ENCODE data around the gene EIF4H. TPM values are rescaled to one million over a fixed set of nuclear protein-coding genes. Genes with fewer than 3 reads are reported as not detected.

The EIF4H gene
- total RNA-seq, 1 experiment from 2014 or later: 365 TPM

DNA sequence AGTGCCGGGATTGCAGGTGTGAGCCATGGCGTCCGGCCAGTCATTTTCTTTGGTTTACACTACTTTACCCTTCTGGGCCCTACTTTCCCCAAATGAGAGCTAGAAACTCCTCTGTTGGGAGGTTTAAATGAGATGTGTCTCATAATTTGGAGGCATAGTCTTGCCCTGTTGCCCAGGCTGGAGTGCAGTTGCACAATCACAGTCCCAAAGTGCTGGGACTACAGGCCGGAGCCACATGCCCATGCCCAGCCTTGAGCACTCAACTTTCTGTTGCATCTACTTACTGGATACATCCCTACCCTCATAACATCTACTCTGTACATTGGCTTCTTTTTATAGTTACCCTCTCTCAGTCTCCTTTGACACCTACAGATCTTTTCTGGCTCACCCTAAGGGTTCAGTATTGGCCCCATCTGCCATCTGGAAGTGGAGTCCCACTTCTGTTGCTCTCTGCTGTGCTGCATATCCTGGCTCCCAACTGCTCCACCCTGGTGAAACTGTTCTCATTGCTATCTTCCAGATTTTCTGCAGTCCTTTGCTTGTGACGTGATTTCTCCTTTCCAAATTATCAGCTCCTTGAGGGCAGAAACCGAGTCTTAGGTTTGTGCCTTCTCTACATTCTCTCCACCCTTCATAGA lies 8.4 kb downstream of the EIF4H start:
- intact Hi-C loops (cut with micrococcal nuclease): loop anchor here (1.0 kb wide), 1 partner anchor 114 kb away; no protein-coding TSS in a partner anchor
- ChIA-PET POLR2A (interaction anchor here (1.2 to 3.0 kb wide), 2 partner anchors 8 to 103 kb away, joined by 4 to 14 read pairs; partner anchors contain the start of gene EIF4H), CTCF (interaction anchor here (0.6 to 2.3 kb wide), 8 partner anchors 8 to 219 kb away, joined by 4 to 10 read pairs (median 6); partner anchors contain the start of gene EIF4H)
- no peaks in the 10 kb centered on the region for H3K27me3 Mint-ChIP-seq (ENCODE audit: insufficient read depth, unreplicated experiment)
- peak overlapping the region; percentile 43 for H3K27ac Mint-ChIP-seq (ENCODE audit: low read depth, unreplicated experiment)
- peaks cover 68% of the 10 kb centered on the region for H3K36me3 Mint-ChIP-seq (ENCODE audit: insufficient read depth, unreplicated experiment)
- DNase-seq (ENCODE audit: unreplicated experiment): no peak
- H3K9me3 Mint-ChIP-seq (ENCODE audit: unreplicated experiment): no peaks in the 10 kb centered on the region
- no peak overlapping the region for H3K4me3 Mint-ChIP-seq (ENCODE audit: unreplicated experiment)
- no TSS peak for BruUV-seq (replicated peaks)
- peaks cover 43% of the 10 kb centered on the region for H3K4me1 Mint-ChIP-seq (ENCODE audit: insufficient read depth, unreplicated experiment)
- TF ChIP-seq, protein P1, sequence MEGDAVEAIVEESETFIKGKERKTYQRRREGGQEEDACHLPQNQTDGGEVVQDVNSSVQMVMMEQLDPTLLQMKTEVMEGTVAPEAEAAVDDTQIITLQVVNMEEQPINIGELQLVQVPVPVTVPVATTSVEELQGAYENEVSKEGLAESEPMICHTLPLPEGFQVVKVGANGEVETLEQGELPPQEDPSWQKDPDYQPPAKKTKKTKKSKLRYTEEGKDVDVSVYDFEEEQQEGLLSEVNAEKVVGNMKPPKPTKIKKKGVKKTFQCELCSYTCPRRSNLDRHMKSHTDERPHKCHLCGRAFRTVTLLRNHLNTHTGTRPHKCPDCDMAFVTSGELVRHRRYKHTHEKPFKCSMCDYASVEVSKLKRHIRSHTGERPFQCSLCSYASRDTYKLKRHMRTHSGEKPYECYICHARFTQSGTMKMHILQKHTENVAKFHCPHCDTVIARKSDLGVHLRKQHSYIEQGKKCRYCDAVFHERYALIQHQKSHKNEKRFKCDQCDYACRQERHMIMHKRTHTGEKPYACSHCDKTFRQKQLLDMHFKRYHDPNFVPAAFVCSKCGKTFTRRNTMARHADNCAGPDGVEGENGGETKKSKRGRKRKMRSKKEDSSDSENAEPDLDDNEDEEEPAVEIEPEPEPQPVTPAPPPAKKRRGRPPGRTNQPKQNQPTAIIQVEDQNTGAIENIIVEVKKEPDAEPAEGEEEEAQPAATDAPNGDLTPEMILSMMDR (IDR thresholded peaks at IDR 0.05; ENCODE audit: unreplicated experiment): no peak

DNA sequence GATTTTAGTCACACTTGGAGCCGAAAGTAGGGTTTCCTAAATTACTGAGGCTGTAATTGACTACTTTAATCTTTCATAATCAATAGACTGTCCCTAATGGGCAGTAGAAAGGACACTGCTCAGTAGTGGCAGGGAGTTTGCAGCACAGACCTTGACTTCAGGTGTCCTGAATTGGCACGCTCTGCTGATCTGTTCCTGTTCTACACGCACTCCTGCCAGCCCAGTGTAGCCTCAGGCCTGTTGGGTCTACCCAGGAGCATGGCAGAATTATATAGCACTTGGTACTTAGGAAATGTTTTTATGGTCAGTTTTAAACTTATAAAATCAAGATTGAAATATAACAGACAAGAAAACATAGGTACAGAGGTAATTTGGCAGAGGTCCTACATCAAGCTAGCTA lies 9.0 kb downstream of the EIF4H start:
- Mint-ChIP-seq H3K27ac (ENCODE audit: low read depth, unreplicated experiment) (peak overlapping the region; percentile 43), H3K9me3 (ENCODE audit: unreplicated experiment) (no peaks in the 10 kb centered on the region), H3K27me3 (ENCODE audit: insufficient read depth, unreplicated experiment) (no peaks in the 10 kb centered on the region), H3K4me3 (ENCODE audit: unreplicated experiment) (no peak overlapping the region), H3K4me1 (ENCODE audit: insufficient read depth, unreplicated experiment) (peaks cover 48% of the 10 kb centered on the region), H3K36me3 (ENCODE audit: insufficient read depth, unreplicated experiment) (peaks cover 73% of the 10 kb centered on the region)
- TF ChIP-seq, protein P1 (IDR thresholded peaks at IDR 0.05; ENCODE audit: unreplicated experiment): no peak
- BruUV-seq (replicated peaks): no TSS peak
- POLR2A ChIA-PET: interaction anchor here (0.8 to 3.0 kb wide), 3 partner anchors 9 to 104 kb away, joined by 4 to 14 read pairs (median 4); partner anchors contain the start of gene EIF4H
- DNase-seq (ENCODE audit: unreplicated experiment): peak; percentile 23
- intact Hi-C loops (cut with micrococcal nuclease): loop anchor here (1.0 kb wide), 1 partner anchor 115 kb away; no protein-coding TSS in a partner anchor
- CTCF ChIA-PET: interaction anchor here (0.6 to 2.3 kb wide), 7 partner anchors 8 to 218 kb away, joined by 3 to 10 read pairs (median 6); partner anchors contain the start of gene EIF4H

DNA sequence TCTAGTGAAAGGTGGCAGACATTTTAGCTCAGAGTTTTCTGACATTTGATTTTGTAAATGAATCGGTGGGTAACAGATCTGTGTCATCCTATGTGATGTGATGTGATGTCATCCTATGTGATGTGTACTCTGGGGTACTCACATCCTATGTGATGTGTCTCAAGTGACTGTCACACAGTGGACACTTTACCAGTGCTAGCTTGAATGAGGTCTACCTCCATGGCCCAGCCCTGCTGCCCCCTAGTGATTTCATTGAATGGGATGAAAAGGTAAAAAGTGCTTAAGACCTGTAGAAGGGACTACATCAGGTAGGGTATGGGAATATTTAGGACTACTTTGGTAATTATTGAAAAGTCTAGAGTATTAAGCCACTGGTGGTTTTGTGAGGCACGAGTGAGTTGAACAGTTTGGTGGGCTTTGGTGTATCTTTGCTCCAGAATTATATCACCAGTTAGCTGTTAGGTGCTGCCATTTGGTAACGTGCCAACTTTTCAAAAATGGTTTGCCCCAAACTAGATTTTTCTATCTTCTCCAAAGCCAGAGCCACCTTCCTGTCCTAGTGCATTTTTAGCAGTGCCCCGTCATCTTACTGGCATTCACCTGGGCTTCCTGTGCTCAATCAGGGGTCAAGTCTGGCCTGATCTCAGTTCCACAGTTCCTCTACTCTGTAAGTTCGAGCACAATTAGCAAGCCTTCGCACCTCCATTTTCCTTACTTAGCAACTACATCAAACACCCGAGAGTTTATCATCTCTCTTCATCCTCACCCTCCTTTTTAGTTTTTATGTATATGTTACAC lies 9.7 kb downstream of the EIF4H start:
- intact Hi-C loops (cut with micrococcal nuclease): loop anchor here (1.0 kb wide), 1 partner anchor 116 kb away; no protein-coding TSS in a partner anchor
- Mint-ChIP-seq H3K4me1 (ENCODE audit: insufficient read depth, unreplicated experiment) (peaks cover 46% of the 10 kb centered on the region), H3K27me3 (ENCODE audit: insufficient read depth, unreplicated experiment) (no peaks in the 10 kb centered on the region)

More for the DNA sequence above, 9.7 kb downstream of the EIF4H start:
- BruUV-seq (replicated peaks): no TSS peak
- POLR2A ChIA-PET: interaction anchor here (0.8 to 3.0 kb wide), 2 partner anchors 9 kb away, joined by 4 to 14 read pairs; partner anchors contain the start of gene EIF4H
- peak overlapping the region; percentile 4 for H3K4me3 Mint-ChIP-seq (ENCODE audit: unreplicated experiment)
- H3K27ac Mint-ChIP-seq (ENCODE audit: low read depth, unreplicated experiment): no peak overlapping the region
- TF ChIP-seq, protein P1 (IDR thresholded peaks at IDR 0.05; ENCODE audit: unreplicated experiment): peak; percentile 20
- peaks cover 75% of the 10 kb centered on the region for H3K36me3 Mint-ChIP-seq (ENCODE audit: insufficient read depth, unreplicated experiment)
- no peaks in the 10 kb centered on the region for H3K9me3 Mint-ChIP-seq (ENCODE audit: unreplicated experiment)
- peak; percentile 46 for DNase-seq (ENCODE audit: unreplicated experiment)
- CTCF ChIA-PET: interaction anchor here (0.6 to 2.3 kb wide), 8 partner anchors 9 to 217 kb away, joined by 3 to 10 read pairs (median 6); partner anchors contain the start of gene EIF4H
